Astrocyte (in vitro differentiated cells and primary cell): ENCODE results near the gene WASHC3. TPM values are rescaled to one million over a fixed set of nuclear protein-coding genes. Genes with fewer than 3 reads are reported as not detected.
"Not testable (repeated sequence)": the region's sequence is repeated elsewhere in the genome, so short reads cannot be mapped to it uniquely, and the experiment has no call there.

ENCODE experiments used
- DNase-seq: peaks from one replicate; pipeline ENCODE4 v3.0.0-alpha.2; 2010; ENCODE audit warnings: low read depth
- FAIRE-seq: peaks from 2 replicates; lab custom pipeline; 2011; peaks lifted over from hg19 to GRCh38; lab: Jason Lieb, UNC
- H2AFZ ChIP-seq: 2 replicates; pipeline ENCODE4 v1.6.0; 2012; ENCODE audit warnings: low read depth, low read length, inconsistent platforms
- H3K27ac ChIP-seq: 2 replicates; pipeline ENCODE4 v1.5.1; 2011; ENCODE audit warnings: low read depth, low read length, inconsistent platforms
- H3K27me3 ChIP-seq: 2 replicates; pipeline ENCODE4 v1.6.0; 2011; ENCODE audit warnings: low read length, inconsistent platforms; ENCODE audit not compliant: insufficient read depth
- H3K36me3 ChIP-seq: 2 replicates; pipeline ENCODE4 v1.5.1; 2011; ENCODE audit warnings: low read length, inconsistent platforms; ENCODE audit not compliant: insufficient read depth
- H3K4me1 ChIP-seq: 2 replicates; pipeline ENCODE4 v1.5.1; 2011; ENCODE audit warnings: low read length, inconsistent platforms; ENCODE audit not compliant: insufficient read depth
- H3K4me2 ChIP-seq: 2 replicates; pipeline ENCODE4 v1.6.0; 2012; ENCODE audit warnings: low read length, inconsistent platforms
- H3K4me3 ChIP-seq: 2 replicates; pipeline ENCODE4 v1.5.1; 2011; ENCODE audit warnings: low read depth, mild to moderate bottlenecking, low read length, inconsistent platforms; ENCODE audit not compliant: insufficient read depth
- H3K79me2 ChIP-seq: 2 replicates; pipeline ENCODE4 v1.6.0; 2012; ENCODE audit warnings: mild to moderate bottlenecking, low read length, inconsistent platforms; ENCODE audit not compliant: insufficient read depth
- H3K9ac ChIP-seq: 2 replicates; pipeline ENCODE4 v1.6.0; 2012; ENCODE audit warnings: mild to moderate bottlenecking, low read length, inconsistent platforms
- H3K9me3 ChIP-seq: 2 replicates; pipeline ENCODE4 v1.5.1; 2012; ENCODE audit warnings: low read depth, mild to moderate bottlenecking, low read length, inconsistent platforms; ENCODE audit not compliant: insufficient read depth
- H4K20me1 ChIP-seq: 2 replicates; pipeline ENCODE4 v1.6.0; 2012; ENCODE audit warnings: low read length, inconsistent platforms; ENCODE audit not compliant: insufficient read depth
- H3K27ac Mint-ChIP-seq: one replicate; pipeline ENCODE4 v1.8.0; 2021; ENCODE audit warnings: mild to moderate bottlenecking, mixed read lengths; ENCODE audit not compliant: unreplicated experiment
- H3K27me3 Mint-ChIP-seq: one replicate; pipeline ENCODE4 v1.8.0; 2021; ENCODE audit warnings: low read depth, mixed read lengths; ENCODE audit not compliant: unreplicated experiment
- H3K36me3 Mint-ChIP-seq: one replicate; pipeline ENCODE4 v1.8.0; 2021; ENCODE audit warnings: low read depth, mixed read lengths; ENCODE audit not compliant: unreplicated experiment
- H3K4me1 Mint-ChIP-seq: one replicate; pipeline ENCODE4 v1.8.0; 2021; ENCODE audit warnings: low read depth, mixed read lengths; ENCODE audit not compliant: unreplicated experiment
- H3K4me3 Mint-ChIP-seq: one replicate; pipeline ENCODE4 v1.8.0; 2021; ENCODE audit warnings: mild to moderate bottlenecking, moderate library complexity, mixed read lengths; ENCODE audit not compliant: unreplicated experiment
- H3K9me3 Mint-ChIP-seq: one replicate; pipeline ENCODE4 v1.8.0; 2021; ENCODE audit warnings: mild to moderate bottlenecking, mixed read lengths; ENCODE audit not compliant: unreplicated experiment
- EZH2 ChIP-seq: IDR thresholded peaks from 2 replicates; pipeline ENCODE4 v1.6.1; 2012; ENCODE audit warnings: mild to moderate bottlenecking, low read length, inconsistent platforms; ENCODE audit not compliant: insufficient read depth
- total RNA-seq: library from RNA; stranded (reverse); gene quantifications from 2 replicates; pipeline ENCODE4 v1.2.1, GENCODE V29; 2021
- TF ChIP-seq, protein P1 (sequence below): IDR thresholded peaks from 2 replicates; pipeline ENCODE4 v1.5.1; 2011; ENCODE audit warnings: low read depth, mild to moderate bottlenecking, inconsistent platforms, low read length, moderate library complexity; ENCODE audit not compliant: insufficient read depth

Gene WASHC3
- total RNA-seq, 1 donor from 2014 or later: 22.6 TPM

DNA sequence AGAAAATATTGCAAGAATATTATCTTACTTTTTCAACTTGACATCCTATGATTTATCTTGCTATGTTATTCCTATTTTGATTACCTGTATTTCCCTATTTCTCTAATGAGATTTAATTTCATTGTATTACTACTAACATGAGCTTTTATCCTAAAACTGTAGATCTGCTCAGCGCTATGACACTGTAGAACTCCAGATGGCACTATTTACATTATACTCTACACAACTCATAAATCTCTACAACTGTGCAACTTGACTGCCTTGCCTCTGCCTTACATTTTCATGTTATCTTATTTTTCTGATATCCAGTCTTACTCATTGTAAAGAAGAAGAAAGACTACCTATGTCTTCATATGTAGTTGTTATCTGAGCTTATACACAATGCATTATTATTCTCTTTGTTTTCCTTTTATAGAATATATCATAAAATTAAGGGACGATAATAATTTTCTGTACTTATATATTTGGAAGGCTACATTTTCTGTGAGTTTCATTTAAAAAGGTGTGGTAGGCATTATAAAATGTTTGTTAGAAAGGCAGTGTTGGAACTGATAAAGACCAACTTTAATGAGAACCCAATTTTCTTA, 34.0 kb upstream of the WASHC3 start:
- H3K79me2 ChIP-seq: no peaks in the 10 kb centered on the region
- H3K9ac ChIP-seq: no peak overlapping the region
- no peak overlapping the region for H3K4me3 ChIP-seq
- H4K20me1 ChIP-seq: no peaks in the 10 kb centered on the region
- no peak overlapping the region for H2AFZ ChIP-seq
- Mint-ChIP-seq H3K4me1 (peaks cover 12% of the 10 kb centered on the region), H3K4me3 (no peak overlapping the region), H3K9me3 (no peaks in the 10 kb centered on the region), H3K36me3 (no peaks in the 10 kb centered on the region), H3K27ac (no peak overlapping the region), H3K27me3 (no peaks in the 10 kb centered on the region)
- TF ChIP-seq EZH2: no peak
- TF ChIP-seq, protein P1, sequence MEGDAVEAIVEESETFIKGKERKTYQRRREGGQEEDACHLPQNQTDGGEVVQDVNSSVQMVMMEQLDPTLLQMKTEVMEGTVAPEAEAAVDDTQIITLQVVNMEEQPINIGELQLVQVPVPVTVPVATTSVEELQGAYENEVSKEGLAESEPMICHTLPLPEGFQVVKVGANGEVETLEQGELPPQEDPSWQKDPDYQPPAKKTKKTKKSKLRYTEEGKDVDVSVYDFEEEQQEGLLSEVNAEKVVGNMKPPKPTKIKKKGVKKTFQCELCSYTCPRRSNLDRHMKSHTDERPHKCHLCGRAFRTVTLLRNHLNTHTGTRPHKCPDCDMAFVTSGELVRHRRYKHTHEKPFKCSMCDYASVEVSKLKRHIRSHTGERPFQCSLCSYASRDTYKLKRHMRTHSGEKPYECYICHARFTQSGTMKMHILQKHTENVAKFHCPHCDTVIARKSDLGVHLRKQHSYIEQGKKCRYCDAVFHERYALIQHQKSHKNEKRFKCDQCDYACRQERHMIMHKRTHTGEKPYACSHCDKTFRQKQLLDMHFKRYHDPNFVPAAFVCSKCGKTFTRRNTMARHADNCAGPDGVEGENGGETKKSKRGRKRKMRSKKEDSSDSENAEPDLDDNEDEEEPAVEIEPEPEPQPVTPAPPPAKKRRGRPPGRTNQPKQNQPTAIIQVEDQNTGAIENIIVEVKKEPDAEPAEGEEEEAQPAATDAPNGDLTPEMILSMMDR: peak; percentile 64
- no peak overlapping the region for H3K27ac ChIP-seq
- H3K36me3 ChIP-seq: peaks cover 11% of the 10 kb centered on the region
- DNase-seq: peak; percentile 8
- no peak overlapping the region for H3K4me2 ChIP-seq
- FAIRE-seq: no peak
- no peaks in the 10 kb centered on the region for H3K27me3 ChIP-seq
- H3K4me1 ChIP-seq: peaks cover 6% of the 10 kb centered on the region
- no peaks in the 10 kb centered on the region for H3K9me3 ChIP-seq

DNA sequence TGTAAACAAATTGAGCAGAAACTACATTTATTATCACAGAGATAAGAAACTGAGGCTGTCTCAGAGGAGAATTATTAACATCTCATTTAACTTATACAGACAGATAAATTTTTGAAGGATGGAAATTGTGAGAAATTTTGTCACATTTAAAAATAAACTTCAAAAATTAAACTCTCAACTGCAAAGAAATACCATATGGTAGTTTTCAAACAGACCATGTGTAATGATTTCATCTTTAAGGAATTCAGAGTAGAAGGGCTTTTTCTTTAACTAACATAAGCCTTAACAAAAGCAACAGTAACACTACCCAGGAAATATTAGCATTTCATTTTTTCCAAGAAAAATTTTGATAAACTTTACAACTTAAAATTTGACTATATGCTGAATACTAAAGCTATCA, 31.5 kb upstream of the WASHC3 start:
- H3K27ac Mint-ChIP-seq: peak overlapping the region; percentile 77
- no peak for FAIRE-seq
- Histone ChIP-seq H3K4me3 (no peak overlapping the region), H3K9me3 (no peaks in the 10 kb centered on the region), H2AFZ (no peak overlapping the region), H3K27ac (no peak overlapping the region), H3K36me3 (peaks cover 3% of the 10 kb centered on the region), H3K4me2 (peak overlapping the region; percentile 23), H3K27me3 (no peaks in the 10 kb centered on the region), H3K79me2 (no peaks in the 10 kb centered on the region), H3K4me1 (peaks cover 6% of the 10 kb centered on the region), H4K20me1 (no peaks in the 10 kb centered on the region), H3K9ac (no peak overlapping the region)
- no peaks in the 10 kb centered on the region for H3K27me3 Mint-ChIP-seq
- peak; percentile 39 for DNase-seq
- H3K36me3 Mint-ChIP-seq: peaks cover 4% of the 10 kb centered on the region
- H3K4me3 Mint-ChIP-seq: no peak overlapping the region
- TF ChIP-seq, protein P1: no peak
- TF ChIP-seq EZH2: no peak
- H3K4me1 Mint-ChIP-seq: peaks cover 12% of the 10 kb centered on the region
- peaks cover 4% of the 10 kb centered on the region for H3K9me3 Mint-ChIP-seq

DNA sequence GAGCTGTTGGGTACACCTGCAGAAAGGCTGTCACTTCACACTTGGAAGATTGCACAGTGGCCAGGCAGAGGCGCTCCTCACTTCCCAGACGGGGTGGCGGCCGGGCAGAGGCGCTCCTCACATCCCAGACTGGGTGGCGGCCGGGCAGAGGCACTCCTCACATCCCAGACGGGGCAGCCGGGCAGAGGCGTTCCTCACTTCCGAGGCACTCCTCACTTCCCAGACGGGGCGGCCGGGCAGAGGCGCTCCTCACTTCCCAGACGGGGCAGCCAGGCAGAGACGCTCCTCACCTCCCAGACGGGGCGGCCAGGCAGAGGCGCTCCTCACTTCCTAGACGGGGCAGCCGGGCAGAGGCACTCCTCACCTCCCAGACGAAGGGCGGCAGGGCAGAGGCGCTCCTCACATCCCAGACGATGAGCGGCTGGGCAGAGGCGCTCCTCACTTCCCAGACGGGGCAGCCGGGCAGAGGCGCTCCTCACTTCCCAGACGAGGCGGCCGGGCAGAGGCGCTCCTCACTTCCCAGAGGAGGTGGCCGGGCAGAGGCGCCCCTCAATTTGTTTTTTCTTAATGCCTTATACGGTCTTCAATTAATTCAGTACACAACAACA, 27.5 kb upstream of the WASHC3 start:
- H3K9me3 ChIP-seq, H3K4me3 ChIP-seq, H3K36me3 Mint-ChIP-seq, H4K20me1 ChIP-seq, H3K27me3 ChIP-seq, H3K79me2 ChIP-seq, H3K4me1 ChIP-seq, H3K36me3 ChIP-seq, H3K27me3 Mint-ChIP-seq, FAIRE-seq, H3K4me3 Mint-ChIP-seq, H3K9me3 Mint-ChIP-seq, H3K27ac Mint-ChIP-seq, H3K27ac ChIP-seq, DNase-seq, H2AFZ ChIP-seq, H3K9ac ChIP-seq, H3K4me2 ChIP-seq: not testable (repeated sequence)
- H3K4me1 Mint-ChIP-seq: peaks cover 11% of the 10 kb centered on the region
